ENCODE data around the gene TTI1.
"Not testable (repeated sequence)": the region's sequence is repeated elsewhere in the genome, so short reads cannot be mapped to it uniquely, and the experiment has no call there.

TTI1 gene

GRCh38 chr20:38054647-38055046, 21.4 kb upstream of the TTI1 start:
- no peak for DNase-seq

GRCh38 chr20:38052870-38053269, 19.6 kb upstream of the TTI1 start:
- no peak for DNase-seq

- DNase-seq: no peak
Measured at GRCh38 chr20:38050686-38051085, 17.4 kb upstream of the TTI1 start.

- no peak for DNase-seq
Measured at GRCh38 chr20:38049800-38050199, 16.5 kb upstream of the TTI1 start.

- no peak for DNase-seq
Measured at GRCh38 chr20:38046572-38046971, 13.3 kb upstream of the TTI1 start.

- DNase-seq: no peak
Measured at GRCh38 chr20:38044685-38045084, 11.4 kb upstream of the TTI1 start.

- no peak for DNase-seq
Measured at GRCh38 chr20:38043512-38044300, 10.4 kb upstream of the TTI1 start.

GRCh38 chr20:38040276-38040675, 7.0 kb upstream of the TTI1 start:
- DNase-seq: no peak

- DNase-seq: no peak
Measured at GRCh38 chr20:38036366-38036765, 3.1 kb upstream of the TTI1 start.

GRCh38 chr20:38034961-38035360, 1.7 kb upstream of the TTI1 start:
- no peak for DNase-seq

GRCh38 chr20:38034108-38034649, 923 bp upstream of the TTI1 start:
- no peak for DNase-seq

- peak in 2 of 4 experiments; percentile 27 to 50 for DNase-seq
Measured at GRCh38 chr20:38032585-38033329, 499 bp downstream of the TTI1 start.

GRCh38 chr20:38031957-38032356, 1.3 kb downstream of the TTI1 start:
- DNase-seq: no peak

- no peak for DNase-seq
Measured at GRCh38 chr20:38029453-38029852, 3.8 kb downstream of the TTI1 start.

GRCh38 chr20:38024496-38024895, 8.8 kb downstream of the TTI1 start:
- DNase-seq: no peak

- no peak for DNase-seq
Measured at GRCh38 chr20:38023181-38024001, 9.9 kb downstream of the TTI1 start.

GRCh38 chr20:38021087-38021772, 12.0 kb downstream of the TTI1 start:
- no peak for DNase-seq

GRCh38 chr20:38018385-38018784, 14.9 kb downstream of the TTI1 start:
- no peak for DNase-seq

GRCh38 chr20:38017959-38018358, 15.3 kb downstream of the TTI1 start:
- DNase-seq: no peak

- no peak for DNase-seq
Measured at GRCh38 chr20:38013887-38014286, 19.4 kb downstream of the TTI1 start.

GRCh38 chr20:38012332-38012731, 20.9 kb downstream of the TTI1 start:
- no peak for DNase-seq

GRCh38 chr20:38011696-38012095, 21.6 kb downstream of the TTI1 start:
- DNase-seq: no peak

- DNase-seq: not testable (repeated sequence)
Measured at GRCh38 chr20:38009416-38009815, 23.8 kb downstream of the TTI1 start.

Data from activated naive CD4-positive, alpha-beta T cell (primary cell).